CD4-positive, alpha-beta T cell treated with Interleukin-12 subunit alpha and Interleukin-12 subunit beta, for 1 hour (primary cell): ENCODE measurements around the gene FAM110A.
"Not testable (repeated sequence)": the region's sequence is repeated elsewhere in the genome, so short reads cannot be mapped to it uniquely, and the experiment has no call there.

Source experiments
- DNase-seq: peaks from one replicate; pipeline ENCODE4 v3.0.0-alpha.2; 2020

FAM110A gene

GRCh38 chr20:833450-834150 lies at the start of gene FAM110A:
TSS of gene FAM110A (plus strand) at chr20:833715. CDS start at chr20:844805, 11,090 bp downstream.
- peak; percentile 97 for DNase-seq

- no peak for DNase-seq
Observed at GRCh38 chr20:787825-788224, 45.7 kb upstream of the FAM110A start.

DNA sequence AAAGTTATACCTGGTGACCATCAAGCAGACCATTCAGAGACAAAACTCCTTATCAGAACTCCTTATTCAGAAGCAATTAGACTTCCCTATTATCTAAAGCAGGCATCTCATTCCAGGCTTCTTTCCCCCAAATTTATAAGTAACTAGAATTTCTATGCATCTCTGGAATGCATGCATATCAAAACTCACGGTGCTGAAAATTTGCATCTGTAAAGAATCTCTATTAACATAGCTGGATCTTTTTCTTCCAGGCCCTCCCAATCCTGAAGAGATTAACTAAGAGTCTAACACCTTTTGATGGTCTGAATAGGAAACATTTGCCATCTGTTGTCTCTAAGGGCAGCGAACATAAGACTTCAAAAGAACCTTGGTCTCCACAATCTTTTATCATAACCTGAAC lies 42.5 kb upstream of the FAM110A start:
- no peak for DNase-seq

- no peak for DNase-seq
Observed at GRCh38 chr20:792248-792647, 41.3 kb upstream of the FAM110A start.

DNA sequence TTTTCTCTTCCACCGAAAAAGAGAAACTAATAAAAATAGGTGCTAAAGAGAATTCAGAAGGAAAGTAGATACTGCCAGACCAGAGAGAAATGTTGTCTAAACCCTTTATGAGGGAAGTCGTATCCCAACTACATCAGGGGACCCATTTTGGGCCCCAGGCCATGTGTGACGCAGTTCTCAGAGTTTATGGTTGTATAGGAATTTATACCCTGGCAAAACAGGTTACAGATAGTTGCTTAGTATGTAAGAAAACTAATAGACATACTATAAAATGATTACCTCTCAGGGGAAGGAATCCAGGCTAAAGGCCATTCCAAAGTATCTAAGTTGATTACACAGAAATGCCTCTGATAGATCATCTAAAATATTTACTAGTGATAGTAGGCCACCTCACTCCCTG lies 36.6 kb upstream of the FAM110A start:
- DNase-seq: no peak

GRCh38 chr20:798746-799145 lies 34.8 kb upstream of the FAM110A start:
- not testable (repeated sequence) for DNase-seq

DNA sequence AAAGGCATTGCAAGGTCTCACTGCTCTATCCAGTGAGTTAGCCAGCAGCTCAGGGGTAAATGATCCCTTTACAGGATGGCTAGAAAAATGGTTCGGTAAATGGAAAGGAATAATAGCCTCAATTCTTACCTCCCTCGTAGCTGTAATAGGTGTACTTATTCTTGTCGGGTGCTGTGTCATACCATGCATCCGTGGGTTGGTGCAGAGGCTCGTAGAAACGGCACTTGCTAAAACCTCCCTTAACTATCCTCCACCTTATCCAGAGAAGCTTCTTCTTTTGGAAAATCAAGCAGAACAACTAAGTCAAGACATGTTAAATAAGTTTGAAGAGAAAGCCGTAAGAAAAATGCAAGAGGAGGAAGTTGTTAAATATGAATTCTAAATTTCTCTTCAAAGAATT lies 33.5 kb upstream of the FAM110A start:
- DNase-seq: not testable (repeated sequence)

DNA sequence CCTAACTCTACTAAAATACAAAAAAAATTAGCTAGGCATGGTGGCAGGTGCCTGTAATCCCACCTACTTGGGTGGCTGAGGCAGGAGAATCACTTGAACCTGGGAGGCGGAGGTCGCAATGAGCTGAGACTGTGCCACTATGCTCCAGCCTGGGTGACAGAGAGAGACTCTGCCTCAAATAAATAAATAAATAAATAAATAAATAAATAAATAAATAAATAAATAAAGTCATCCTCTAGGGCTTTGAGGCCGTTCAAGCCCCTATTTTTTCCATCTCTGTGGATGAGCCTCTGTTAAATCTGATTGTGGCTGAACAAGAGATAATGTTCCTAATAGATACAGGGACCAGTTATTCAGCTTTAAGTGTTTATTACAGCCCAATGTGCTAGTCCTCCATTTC lies 31.8 kb upstream of the FAM110A start:
- DNase-seq: no peak

DNA sequence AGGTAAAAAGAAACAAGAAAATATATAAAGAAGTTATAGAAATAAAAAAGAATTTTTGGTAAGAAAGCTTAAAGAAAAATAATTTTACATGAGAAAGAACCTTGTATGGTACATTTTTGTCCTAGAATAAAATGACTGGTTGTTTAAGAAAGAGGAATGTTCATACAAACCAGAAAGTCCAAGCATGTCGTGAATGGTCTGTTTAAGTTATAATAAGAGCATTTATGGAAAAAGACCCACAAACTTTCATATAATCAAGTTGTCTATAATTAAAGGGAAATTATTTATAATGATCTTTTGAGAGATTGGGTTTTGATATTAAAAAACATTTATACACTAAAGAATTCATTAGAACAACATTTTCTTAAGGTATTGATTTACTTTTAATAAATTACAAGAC lies 27.8 kb upstream of the FAM110A start:
- no peak for DNase-seq

DNA sequence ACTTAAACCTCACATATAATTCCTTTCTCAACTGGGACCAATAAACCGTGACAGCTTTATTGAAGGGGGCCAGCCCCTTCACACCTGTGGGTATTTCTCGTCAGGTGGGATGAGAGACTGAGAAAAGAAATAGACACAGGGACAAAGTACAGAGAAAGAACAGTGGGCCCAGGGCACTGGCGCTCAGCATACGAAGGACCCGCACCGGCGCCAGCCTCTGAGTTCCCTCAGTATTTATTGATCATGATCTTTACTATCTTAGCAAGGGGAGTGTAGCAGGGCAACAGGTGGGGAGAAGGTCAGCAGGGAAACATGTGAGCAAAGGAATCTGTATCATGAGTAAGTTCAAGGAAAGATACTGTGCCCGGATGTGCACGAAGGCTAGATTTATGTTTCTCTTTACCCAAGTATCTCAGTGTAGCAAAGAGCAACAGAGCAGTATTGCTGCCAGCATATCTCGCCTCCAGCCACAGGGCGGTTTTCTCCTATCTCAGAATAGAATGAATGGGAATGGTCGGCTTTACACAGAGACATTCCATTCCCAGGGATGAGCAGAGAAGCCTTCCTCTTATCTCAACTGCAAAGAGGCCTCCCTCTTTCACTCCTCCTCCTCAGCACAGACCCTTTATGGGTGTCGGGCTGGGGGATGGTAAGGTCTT lies 21.6 kb upstream of the FAM110A start:
- DNase-seq: not testable (repeated sequence)

GRCh38 chr20:812435-812814 lies 21.1 kb upstream of the FAM110A start:
- DNase-seq: not testable (repeated sequence)

DNA sequence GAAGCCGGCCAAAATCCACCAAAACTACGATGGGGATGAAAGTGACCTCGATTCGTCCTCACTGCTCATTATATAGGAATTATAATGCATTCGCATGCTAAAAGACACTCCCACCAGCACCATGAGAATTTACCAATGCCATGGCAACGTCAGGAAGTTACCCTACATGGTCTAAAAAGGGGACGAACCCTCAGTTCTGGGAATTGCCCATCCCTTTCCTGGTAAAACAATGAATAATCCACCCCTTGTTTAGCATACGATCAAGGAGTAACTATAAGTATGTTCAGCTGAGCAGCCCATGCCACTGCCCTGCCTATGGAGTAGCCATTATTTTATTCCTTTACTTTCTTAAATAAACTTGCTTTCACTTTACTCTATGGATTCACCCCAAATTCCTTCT lies 20.1 kb upstream of the FAM110A start:
- no peak for DNase-seq

- DNase-seq: no peak
Observed at GRCh38 chr20:815226-815625, 18.3 kb upstream of the FAM110A start.

- peak; percentile 70 for DNase-seq
Observed at GRCh38 chr20:815914-816606, 17.5 kb upstream of the FAM110A start.

GRCh38 chr20:818001-818664 lies 15.4 kb upstream of the FAM110A start:
- DNase-seq: no peak

DNA sequence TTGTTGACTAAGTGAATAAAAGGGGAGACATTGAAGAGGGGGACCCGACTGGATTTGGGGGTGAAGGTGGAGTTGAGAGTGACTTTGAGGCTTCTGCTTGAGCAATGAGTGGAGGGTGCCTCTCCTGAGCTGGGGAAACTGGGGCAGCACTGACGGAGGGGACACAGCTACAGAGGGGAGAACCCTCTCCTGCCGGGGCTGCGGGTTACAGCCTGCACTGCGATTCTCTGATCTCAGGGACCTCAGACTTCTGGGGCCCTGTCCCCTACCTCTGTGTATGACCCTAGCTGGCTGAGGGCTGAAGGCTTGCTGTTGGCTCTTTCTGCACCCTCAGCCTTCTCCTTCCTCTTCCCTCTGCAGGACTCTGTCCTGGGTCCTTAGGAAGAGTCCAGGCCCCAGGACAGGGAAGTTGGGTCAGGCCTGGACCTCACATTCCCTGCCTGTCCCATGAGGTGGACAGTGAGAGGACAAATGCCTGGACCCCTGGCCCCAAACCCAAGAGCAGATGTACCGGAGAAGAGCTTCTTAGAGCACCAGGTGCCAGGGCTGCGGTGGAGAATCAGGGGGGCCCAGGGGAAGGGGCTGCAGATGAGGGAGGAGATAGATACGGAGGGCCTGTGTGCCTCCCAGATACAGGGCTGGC lies 13.7 kb upstream of the FAM110A start:
- no peak for DNase-seq

DNA sequence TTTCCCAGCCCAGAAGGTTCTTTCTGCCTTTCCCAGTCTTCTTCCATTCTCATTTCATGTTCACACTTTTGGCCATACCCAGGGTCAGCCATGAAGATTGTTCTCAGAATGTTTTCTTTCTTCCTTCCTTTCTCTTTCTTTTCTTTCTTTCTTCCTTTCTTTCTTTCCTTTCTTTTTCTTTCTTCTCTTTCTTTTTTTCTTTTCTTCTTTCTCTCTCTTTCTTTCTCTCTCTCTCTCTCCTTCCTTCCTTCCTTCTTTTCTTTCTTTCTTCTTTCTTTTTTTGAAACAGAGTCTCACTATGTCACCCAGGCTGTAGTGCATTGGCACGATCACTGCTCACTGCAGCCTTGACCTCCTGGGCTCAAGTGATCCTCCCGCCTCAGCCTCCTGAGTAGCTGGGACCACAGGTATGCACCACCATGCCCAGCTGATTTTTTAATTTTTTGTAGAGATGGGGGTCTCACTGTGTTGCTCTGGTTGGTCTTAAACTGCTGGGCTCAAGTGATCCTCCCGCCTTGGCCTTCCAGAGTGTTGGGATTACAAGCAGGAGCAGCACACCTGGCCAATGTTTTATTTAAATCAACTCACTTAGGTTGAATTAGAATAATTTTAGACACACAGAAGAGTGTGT lies 13.1 kb upstream of the FAM110A start:
- DNase-seq: no peak

- DNase-seq: no peak
Observed at GRCh38 chr20:821046-821730, 12.3 kb upstream of the FAM110A start.

DNA sequence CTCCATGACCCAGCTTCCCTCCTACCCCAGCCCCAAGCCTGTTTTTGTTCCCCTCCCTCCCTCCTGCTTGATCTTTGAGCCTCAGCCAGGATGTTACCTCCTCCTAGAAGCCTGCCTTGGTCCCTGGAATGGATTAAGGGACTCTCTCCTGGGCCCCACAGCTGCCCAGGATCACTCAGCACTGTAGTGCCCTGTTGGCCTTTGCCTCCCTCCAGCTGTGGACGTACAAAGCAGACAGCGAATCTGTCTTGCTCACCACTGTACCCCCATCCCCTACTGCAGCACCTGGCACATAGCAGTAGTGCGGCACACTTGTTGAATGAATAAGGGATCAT lies 11.8 kb upstream of the FAM110A start:
- DNase-seq: no peak

- no peak for DNase-seq
Observed at GRCh38 chr20:822651-823573, 10.6 kb upstream of the FAM110A start.

DNA sequence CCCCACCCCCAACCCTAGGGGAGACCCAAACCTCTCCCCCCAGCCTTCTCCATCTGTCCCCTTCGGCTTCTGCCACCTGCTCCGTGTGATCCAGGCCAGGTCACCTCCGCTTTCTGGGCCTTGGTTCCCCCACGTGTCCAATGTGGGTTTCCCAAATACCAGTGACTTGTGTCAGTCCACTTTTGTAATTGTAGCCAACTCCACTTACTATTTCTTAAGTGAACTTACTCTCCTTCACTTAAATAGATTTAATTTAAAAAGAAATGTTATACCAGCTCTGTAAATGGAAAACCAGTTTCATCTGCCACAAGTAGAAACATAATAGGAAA lies 10.0 kb upstream of the FAM110A start:
- DNase-seq: no peak
